OCI-LY1 (cell line): Measurements from ENCODE around the gene ARV1.

ENCODE experiments used
- H2AFZ ChIP-seq: fragments of 200-600 bp; sonication (generic), shearing (Covaris generic); 2 replicates; pipeline ENCODE4 v1.6.0; 2014; ENCODE audit warnings: antibody characterized with exemption, mild to moderate bottlenecking, low read length
- H3F3A ChIP-seq: fragments of 200-600 bp; sonication (generic), shearing (Covaris generic); 2 replicates; pipeline ENCODE4 v1.6.0; 2014; ENCODE audit warnings: mild to moderate bottlenecking, antibody characterized with exemption, low read length, moderate library complexity; ENCODE audit not compliant: insufficient read depth
- H3K27ac ChIP-seq: fragments of 200-600 bp; sonication (generic); 2 replicates; pipeline ENCODE4 v1.5.1; 2014; ENCODE audit warnings: low read length, mixed run types, mild to moderate bottlenecking, low read depth; ENCODE audit not compliant: poor library complexity, severe bottlenecking
- H3K27me3 ChIP-seq: fragments of 200-600 bp; sonication (generic); 2 replicates; pipeline ENCODE4 v1.6.0; 2014; ENCODE audit warnings: antibody characterized with exemption, mild to moderate bottlenecking, low read length, moderate library complexity; ENCODE audit not compliant: insufficient read depth
- H3K36me3 ChIP-seq: fragments of 200-600 bp; sonication (generic); 2 replicates; pipeline ENCODE4 v1.6.1; 2014; ENCODE audit warnings: mild to moderate bottlenecking, antibody characterized with exemption, low read length, moderate library complexity, mixed read lengths; ENCODE audit not compliant: insufficient read depth
- H3K4me1 ChIP-seq: fragments of 200-600 bp; sonication (generic); 2 replicates; pipeline ENCODE4 v1.5.1; 2014; ENCODE audit warnings: mild to moderate bottlenecking, low read length, moderate library complexity; ENCODE audit not compliant: insufficient read depth, severe bottlenecking
- H3K4me2 ChIP-seq: fragments of 200-600 bp; sonication (generic), shearing (Covaris generic); 2 replicates; pipeline ENCODE4 v1.6.1; 2014; ENCODE audit warnings: low read length
- H3K4me3 ChIP-seq: fragments of 200-600 bp; sonication (generic); 2 replicates; pipeline ENCODE4 v1.5.1; 2014; ENCODE audit warnings: low read length, low read depth, mild to moderate bottlenecking, mixed read lengths; ENCODE audit not compliant: poor library complexity, severe bottlenecking
- H3K79me2 ChIP-seq: fragments of 200-600 bp; shearing (Covaris generic); 2 replicates; pipeline ENCODE4 v1.6.1; 2016; ENCODE audit warnings: mixed run types, low read length, mixed read lengths; ENCODE audit not compliant: insufficient read depth
- H3K9ac ChIP-seq: fragments of 200-600 bp; sonication (generic), shearing (Covaris generic); 2 replicates; pipeline ENCODE4 v1.6.1; 2014; ENCODE audit warnings: mild to moderate bottlenecking, low read length, mixed read lengths
- H3K9me2 ChIP-seq: fragments of 200-600 bp; sonication (generic), shearing (Covaris generic); 2 replicates; pipeline ENCODE4 v1.6.1; 2014; ENCODE audit warnings: low read depth, mild to moderate bottlenecking, low read length, mixed read lengths
- H3K9me3 ChIP-seq: fragments of 200-600 bp; shearing (Covaris generic); 2 replicates; pipeline ENCODE4 v1.6.1; 2014; ENCODE audit warnings: low read length, mixed read lengths
- H4K20me1 ChIP-seq: fragments of 200-600 bp; sonication (generic), shearing (Covaris generic); 2 replicates; pipeline ENCODE4 v1.6.0; 2016; ENCODE audit warnings: mild to moderate bottlenecking, low read length; ENCODE audit not compliant: insufficient read depth
- EZH2 ChIP-seq: fragments of 200-600 bp; sonication (generic), shearing (Covaris generic); IDR thresholded peaks from 2 replicates; pipeline ENCODE4 v1.8.0; 2017; ENCODE audit warnings: borderline replicate concordance, mixed run types, mild to moderate bottlenecking, antibody characterized with exemption, low read length, moderate library complexity, mixed read lengths
- TF ChIP-seq, protein P1 (sequence below): fragments of 200-600 bp; sonication (generic), shearing (Covaris generic); IDR thresholded peaks from 2 replicates; pipeline ENCODE4 v1.5.1; 2017; ENCODE audit warnings: mild to moderate bottlenecking, antibody characterized with exemption, low read length, moderate library complexity, mixed read lengths

ARV1 gene

DNA sequence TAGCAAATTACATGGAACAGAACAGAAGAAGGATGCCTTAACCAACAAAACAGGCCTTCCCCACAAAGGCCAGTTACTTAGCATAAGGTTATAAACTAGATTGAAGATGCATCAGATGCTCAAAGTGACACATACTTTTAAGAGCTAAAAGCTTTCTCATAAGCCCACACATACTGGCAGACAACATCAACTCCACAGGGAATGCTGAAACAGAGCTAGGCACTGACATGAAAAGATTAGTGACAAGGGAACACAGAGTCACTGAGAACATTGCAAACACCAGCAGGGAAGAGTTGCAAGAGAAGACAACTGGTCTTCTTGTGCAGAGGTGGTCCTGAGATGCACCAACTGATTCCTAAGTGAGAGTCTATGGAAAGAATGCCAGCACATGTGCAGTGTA is 7.1 kb upstream of the ARV1 start:
- Histone ChIP-seq H3K9me3 (no peaks in the 10 kb centered on the region), H3K4me2 (no peak overlapping the region), H3K9me2 (no peaks in the 10 kb centered on the region), H3F3A (no peaks in the 10 kb centered on the region), H3K79me2 (no peaks in the 10 kb centered on the region), H3K4me1 (peaks cover 18% of the 10 kb centered on the region), H2AFZ (no peak overlapping the region), H3K27me3 (no peaks in the 10 kb centered on the region), H3K36me3 (peaks cover 10% of the 10 kb centered on the region; the same call in 1 of the 2 replicates), H4K20me1 (no peaks in the 10 kb centered on the region), H3K4me3 (no peak overlapping the region), H3K27ac (no peak overlapping the region), H3K9ac (no peak overlapping the region)
- TF ChIP-seq, protein P1, sequence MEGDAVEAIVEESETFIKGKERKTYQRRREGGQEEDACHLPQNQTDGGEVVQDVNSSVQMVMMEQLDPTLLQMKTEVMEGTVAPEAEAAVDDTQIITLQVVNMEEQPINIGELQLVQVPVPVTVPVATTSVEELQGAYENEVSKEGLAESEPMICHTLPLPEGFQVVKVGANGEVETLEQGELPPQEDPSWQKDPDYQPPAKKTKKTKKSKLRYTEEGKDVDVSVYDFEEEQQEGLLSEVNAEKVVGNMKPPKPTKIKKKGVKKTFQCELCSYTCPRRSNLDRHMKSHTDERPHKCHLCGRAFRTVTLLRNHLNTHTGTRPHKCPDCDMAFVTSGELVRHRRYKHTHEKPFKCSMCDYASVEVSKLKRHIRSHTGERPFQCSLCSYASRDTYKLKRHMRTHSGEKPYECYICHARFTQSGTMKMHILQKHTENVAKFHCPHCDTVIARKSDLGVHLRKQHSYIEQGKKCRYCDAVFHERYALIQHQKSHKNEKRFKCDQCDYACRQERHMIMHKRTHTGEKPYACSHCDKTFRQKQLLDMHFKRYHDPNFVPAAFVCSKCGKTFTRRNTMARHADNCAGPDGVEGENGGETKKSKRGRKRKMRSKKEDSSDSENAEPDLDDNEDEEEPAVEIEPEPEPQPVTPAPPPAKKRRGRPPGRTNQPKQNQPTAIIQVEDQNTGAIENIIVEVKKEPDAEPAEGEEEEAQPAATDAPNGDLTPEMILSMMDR: no peak
- TF ChIP-seq EZH2: no peak

DNA sequence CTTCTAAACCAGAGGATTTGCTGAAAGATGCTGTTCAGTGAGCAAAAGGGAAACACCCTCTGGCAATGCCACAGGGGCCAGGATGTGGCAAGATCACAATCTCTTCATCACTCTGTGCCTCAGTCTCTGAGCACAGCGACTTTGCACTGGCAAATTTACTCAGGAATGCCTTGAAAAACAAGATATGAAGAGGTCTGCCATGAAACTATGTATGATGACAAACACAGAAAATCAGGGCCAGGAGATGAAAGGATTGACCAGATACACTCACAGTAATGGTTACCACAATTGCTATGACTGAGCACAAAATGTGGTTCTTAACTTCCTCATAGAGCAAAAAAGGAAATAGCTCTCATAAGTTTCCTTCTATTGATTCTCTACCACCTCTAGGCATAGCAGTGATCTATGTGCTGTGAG is 6.0 kb upstream of the ARV1 start:
- H3K4me1 ChIP-seq: peaks cover 28% of the 10 kb centered on the region
- no peak overlapping the region for H2AFZ ChIP-seq
- peak overlapping the region; percentile 12; the same call in 1 of the 2 replicates for H3K4me2 ChIP-seq
- TF ChIP-seq, protein P1: no peak
- TF ChIP-seq EZH2: no peak
- no peaks in the 10 kb centered on the region for H4K20me1 ChIP-seq
- no peaks in the 10 kb centered on the region for H3K27me3 ChIP-seq
- no peak overlapping the region for H3K9ac ChIP-seq
- H3K79me2 ChIP-seq: no peaks in the 10 kb centered on the region; the same call in 1 of the 2 replicates
- H3K9me2 ChIP-seq: no peaks in the 10 kb centered on the region
- H3K9me3 ChIP-seq: no peaks in the 10 kb centered on the region
- peaks cover 10% of the 10 kb centered on the region; the same call in 1 of the 2 replicates for H3K36me3 ChIP-seq
- H3K27ac ChIP-seq: peak overlapping the region; percentile 27
- no peak overlapping the region for H3K4me3 ChIP-seq
- no peaks in the 10 kb centered on the region for H3F3A ChIP-seq

DNA sequence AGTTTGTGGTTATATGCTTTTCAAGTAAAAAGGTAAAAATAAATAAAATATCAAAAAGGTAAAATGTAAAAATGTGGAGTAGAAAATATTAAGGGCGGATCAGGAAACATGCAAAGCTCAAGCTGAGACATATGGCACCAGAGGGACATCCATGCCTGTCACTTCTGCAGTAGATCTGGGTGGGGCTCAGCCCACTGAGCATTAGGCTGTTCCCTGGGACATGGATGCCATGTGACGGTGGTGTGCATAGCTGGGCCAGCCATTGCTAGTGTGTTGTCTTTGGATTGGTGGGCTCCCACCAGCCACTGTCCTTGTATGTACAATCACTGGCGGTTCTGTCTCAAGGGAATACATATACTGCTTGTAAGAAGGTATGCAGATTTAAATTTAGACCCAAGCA is 3.3 kb upstream of the ARV1 start:
- no peak for TF ChIP-seq EZH2
- TF ChIP-seq, protein P1: no peak
- peaks cover 11% of the 10 kb centered on the region; the same call in 1 of the 2 replicates for H3K36me3 ChIP-seq
- H3K27ac ChIP-seq: no peak overlapping the region
- no peak overlapping the region for H3K4me2 ChIP-seq
- no peaks in the 10 kb centered on the region for H4K20me1 ChIP-seq
- H3K79me2 ChIP-seq: peaks cover 6% of the 10 kb centered on the region; the same call in 1 of the 2 replicates
- H3K9me2 ChIP-seq: no peaks in the 10 kb centered on the region
- no peak overlapping the region for H3K4me3 ChIP-seq
- peaks cover 40% of the 10 kb centered on the region for H3K4me1 ChIP-seq
- no peaks in the 10 kb centered on the region for H3F3A ChIP-seq
- H2AFZ ChIP-seq: no peak overlapping the region
- H3K9me3 ChIP-seq: no peaks in the 10 kb centered on the region
- no peaks in the 10 kb centered on the region for H3K27me3 ChIP-seq
- no peak overlapping the region for H3K9ac ChIP-seq
